Esophagus muscularis mucosa (tissue), 4 donors: ENCODE data around the gene PRKCE. TPM values are rescaled to one million over a fixed set of nuclear protein-coding genes. Genes with fewer than 3 reads are reported as not detected.

ENCODE experiments used
- DNase-seq: peaks from one replicate; pipeline ENCODE4 v3.0.0-alpha.2; 2017; ENCODE audit errors: extremely low spot score
- H3K27ac ChIP-seq, 4 donors: fragments of 200-600 bp; sonication (generic); replicated peaks in 1 of 4; 1 replicate in 3 of 4; 2 replicates in 1 of 4; pipeline ENCODE4 v1.5.1; 2016 to 2019; ENCODE audit warnings: mild to moderate bottlenecking in 1 of 4
- H3K27me3 ChIP-seq, 4 donors: fragments of 200-600 bp; sonication (generic); one replicate each; pipeline versions ENCODE4 v1.5.1 to v1.6.0; 2016 to 2019
- H3K36me3 ChIP-seq, 4 donors: fragments of 200-600 bp; sonication (generic); one replicate each; pipeline ENCODE4 v1.5.1; 2016 to 2019
- H3K4me1 ChIP-seq, 4 donors: fragments of 200-600 bp; sonication (generic); one replicate each; pipeline ENCODE4 v1.5.1; 2016 to 2019
- H3K4me3 ChIP-seq, 4 donors: fragments of 200-600 bp; sonication (generic); 1 replicate in 2 of 4; 2 replicates in 2 of 4; pipeline ENCODE4 v1.5.1; 2016 to 2019; ENCODE audit warnings: mild to moderate bottlenecking in 4 of 4, moderate library complexity in 1 of 4
- H3K9me3 ChIP-seq, 4 donors: fragments of 200-600 bp; sonication (generic); 1 replicate in 3 of 4; 2 replicates in 1 of 4; pipeline ENCODE4 v1.5.1; 2016 to 2019
- CTCF ChIP-seq, 3 experiments: fragments of 200-600 bp in 2 of 3; fragments of 450-650 bp in 1 of 3; sonication (generic) in 2 of 3; IDR thresholded peaks; one replicate each; pipeline ENCODE4 v1.5.1; 2017 to 2019; ENCODE audit warnings: antibody characterized with exemption in 3 of 3, mild to moderate bottlenecking in 2 of 3, moderate library complexity in 1 of 3
- EP300 ChIP-seq: sonication (generic); formaldehyde crosslinking; IDR thresholded peaks from one replicate; pipeline ENCODE4 v1.6.1; 2017; ENCODE audit warnings: antibody characterized with exemption
- POLR2A ChIP-seq: fragments of 450-650 bp; IDR thresholded peaks from one replicate; pipeline ENCODE4 v1.6.1; 2017; ENCODE audit warnings: antibody characterized with exemption, moderate library complexity, mild to moderate bottlenecking, low read depth
- POLR2AphosphoS5 ChIP-seq, 2 donors: sonication (generic); formaldehyde crosslinking; IDR thresholded peaks; one replicate each; pipeline ENCODE4 v1.6.1; 2017; ENCODE audit warnings: antibody characterized with exemption in 2 of 2
- WGBS: methylation state at CpG from one replicate; pipeline ENCODE4 v1.1.5; 2018; 5-methylcytosine and 5-hydroxymethylcytosine counted together
- intact Hi-C: fragments of 100-400 bp; cut with DNase I; formaldehyde crosslinking; loops from one replicate; pipeline ENCODE4 v1.15.1; 2023
- total RNA-seq, 4 donors: library from RNA; depleted of rRNA; stranded (reverse); fragments of >200 nt; gene quantifications; one replicate each; pipeline versions ENCODE4 v1.1.0 to v1.2.1, GENCODE V29; 2016

The PRKCE gene
- total RNA-seq, 4 donors from 2014 or later = 11.6 to 21.1 (median 13.0) TPM

GRCh38 chr2:46012618-46013240 lies 361.3 kb downstream of the PRKCE start:
- WGBS = 60% methylated on average over 3 of the region's 3 CpGs

GRCh38 chr2:46013726-46014125 lies 362.3 kb downstream of the PRKCE start:
- H3K36me3 ChIP-seq = peaks cover 0 to 30% (median 12%) of the 10 kb centered on the region in 4 donors
- H3K27me3 ChIP-seq = no peaks in the 10 kb centered on the region
- intact Hi-C loops = loop anchor here (5.0 kb wide), 1 partner anchor 39 kb away; no protein-coding TSS in a partner anchor
- no peaks in the 10 kb centered on the region for H3K9me3 ChIP-seq
- TF ChIP-seq CTCF (IDR thresholded peaks at IDR 0.05) = no peak
- no peak overlapping the region for H3K27ac ChIP-seq
- H3K4me1 ChIP-seq = peaks cover 0 to 14% (median 10%) of the 10 kb centered on the region in 4 donors
- WGBS = 96% methylated on average over 5 of the region's 5 CpGs
- no peak overlapping the region for H3K4me3 ChIP-seq
- no peak for DNase-seq

More at GRCh38 chr2:46012618-46013240, 361.3 kb downstream of the PRKCE start:
- intact Hi-C loops = loop anchor here (5.0 kb wide), 1 partner anchor 40 kb away; no protein-coding TSS in a partner anchor
- Histone ChIP-seq H3K27ac (no peak overlapping the region), H3K9me3 (no peaks in the 10 kb centered on the region), H3K36me3 (peaks cover 0 to 39% (median 20%) of the 10 kb centered on the region in 4 donors), H3K4me3 (no peak overlapping the region), H3K27me3 (no peaks in the 10 kb centered on the region), H3K4me1 (peaks cover 0 to 14% (median 10%) of the 10 kb centered on the region in 4 donors)
- peak; percentile 68 for DNase-seq
- TF ChIP-seq EP300 (no peak), CTCF (IDR thresholded peaks at IDR 0.05) (no peak), POLR2AphosphoS5 (IDR thresholded peaks at IDR 0.05) (no peak)

GRCh38 chr2:46014911-46015654 lies 363.6 kb downstream of the PRKCE start:
- intact Hi-C loops = loop anchor here (5.0 kb wide), 1 partner anchor 37 kb away; no protein-coding TSS in a partner anchor
- H3K27ac ChIP-seq = no peak overlapping the region
- peaks cover 0 to 31% (median 10%) of the 10 kb centered on the region in 4 donors for H3K36me3 ChIP-seq
- no peaks in the 10 kb centered on the region for H3K27me3 ChIP-seq
- TF ChIP-seq POLR2A (no peak), POLR2AphosphoS5 (IDR thresholded peaks at IDR 0.05) (no peak), CTCF (IDR thresholded peaks at IDR 0.05) (no peak), EP300 (no peak)
- no peaks in the 10 kb centered on the region for H3K9me3 ChIP-seq
- DNase-seq = peak; percentile 70
- H3K4me1 ChIP-seq = peaks cover 0 to 14% (median 10%) of the 10 kb centered on the region in 4 donors
- 65% methylated on average over 6 of the region's 6 CpGs for WGBS
- no peak overlapping the region for H3K4me3 ChIP-seq

- Histone ChIP-seq H3K27me3 (no peaks in the 10 kb centered on the region), H3K4me3 (no peak overlapping the region), H3K27ac (no peak overlapping the region), H3K36me3 (peaks cover 0 to 34% (median 10%) of the 10 kb centered on the region in 4 donors), H3K9me3 (no peaks in the 10 kb centered on the region), H3K4me1 (peaks cover 0 to 14% (median 10%) of the 10 kb centered on the region in 4 donors)
- peak; percentile 50 for DNase-seq
- WGBS = 68% methylated on average over 7 of the region's 7 CpGs
- intact Hi-C loops = no loop called here
- TF ChIP-seq POLR2A (no peak), EP300 (no peak), POLR2AphosphoS5 (IDR thresholded peaks at IDR 0.05) (no peak), CTCF (IDR thresholded peaks at IDR 0.05) (no peak)
Observed at GRCh38 chr2:46015671-46016070, 364.2 kb downstream of the PRKCE start.
